ENCODE data around the gene BTBD9. TPM values are rescaled to one million over a fixed set of nuclear protein-coding genes. Genes with fewer than 3 reads are reported as not detected.

The BTBD9 gene
- total RNA-seq, 4 donors from 2014 or later, result 8.6 to 34.1 (median 30.8) TPM

DNA sequence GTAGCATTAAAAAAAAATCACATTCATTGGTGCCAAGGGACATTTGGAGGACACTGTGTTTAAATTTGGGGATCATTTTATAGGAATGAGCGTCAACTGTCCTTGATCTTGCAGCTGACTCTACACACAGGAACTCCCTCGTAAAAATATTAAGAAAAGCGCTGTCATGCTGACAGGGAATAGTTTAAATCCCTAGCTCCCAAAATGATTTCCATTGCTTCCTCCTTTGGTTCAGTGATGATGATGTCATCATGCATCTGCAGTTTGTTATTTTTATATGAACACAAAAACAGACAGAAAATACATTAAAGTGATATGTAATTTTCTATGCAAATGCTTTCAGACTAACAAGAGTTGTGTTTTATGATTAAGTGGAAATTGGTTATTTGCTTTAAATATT is 275.6 kb downstream of the BTBD9 start:
- Histone ChIP-seq H3K4me3 (no peak overlapping the region), H3K9me3 (no peaks in the 10 kb centered on the region), H3K4me1 (no peaks in the 10 kb centered on the region), H3K27me3 (no peaks in the 10 kb centered on the region), H3K27ac (no peak overlapping the region), H3K36me3 (no peaks in the 10 kb centered on the region)
- no peak for DNase-seq
- intact Hi-C loops (cut with DNase I; ENCODE audit: low total_unique reads), result no loop called here
- in situ Hi-C loops (cut with MboI; ENCODE audit: low pct_ligation_motif_present in 1 of 4, low pct_unique_long_range_greater_than_20kb in 1 of 4, low sequenced_read_pairs in 3 of 4), result no loop called here
- WGBS, 2 donors (ENCODE audit: low coverage in 1 of 2), result 90 to 91% methylated on average over 1 to 3 of the region's 3 CpGs
- no peak for TF ChIP-seq EP300 (IDR thresholded peaks at IDR 0.05; ENCODE audit: low read depth)
- no peak for TF ChIP-seq POLR2AphosphoS5 (IDR thresholded peaks at IDR 0.05)
- TF ChIP-seq POLR2A (IDR thresholded peaks at IDR 0.05), result no peak
- TF ChIP-seq, protein P1, sequence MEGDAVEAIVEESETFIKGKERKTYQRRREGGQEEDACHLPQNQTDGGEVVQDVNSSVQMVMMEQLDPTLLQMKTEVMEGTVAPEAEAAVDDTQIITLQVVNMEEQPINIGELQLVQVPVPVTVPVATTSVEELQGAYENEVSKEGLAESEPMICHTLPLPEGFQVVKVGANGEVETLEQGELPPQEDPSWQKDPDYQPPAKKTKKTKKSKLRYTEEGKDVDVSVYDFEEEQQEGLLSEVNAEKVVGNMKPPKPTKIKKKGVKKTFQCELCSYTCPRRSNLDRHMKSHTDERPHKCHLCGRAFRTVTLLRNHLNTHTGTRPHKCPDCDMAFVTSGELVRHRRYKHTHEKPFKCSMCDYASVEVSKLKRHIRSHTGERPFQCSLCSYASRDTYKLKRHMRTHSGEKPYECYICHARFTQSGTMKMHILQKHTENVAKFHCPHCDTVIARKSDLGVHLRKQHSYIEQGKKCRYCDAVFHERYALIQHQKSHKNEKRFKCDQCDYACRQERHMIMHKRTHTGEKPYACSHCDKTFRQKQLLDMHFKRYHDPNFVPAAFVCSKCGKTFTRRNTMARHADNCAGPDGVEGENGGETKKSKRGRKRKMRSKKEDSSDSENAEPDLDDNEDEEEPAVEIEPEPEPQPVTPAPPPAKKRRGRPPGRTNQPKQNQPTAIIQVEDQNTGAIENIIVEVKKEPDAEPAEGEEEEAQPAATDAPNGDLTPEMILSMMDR (IDR thresholded peaks at IDR 0.05), result no peak

DNA sequence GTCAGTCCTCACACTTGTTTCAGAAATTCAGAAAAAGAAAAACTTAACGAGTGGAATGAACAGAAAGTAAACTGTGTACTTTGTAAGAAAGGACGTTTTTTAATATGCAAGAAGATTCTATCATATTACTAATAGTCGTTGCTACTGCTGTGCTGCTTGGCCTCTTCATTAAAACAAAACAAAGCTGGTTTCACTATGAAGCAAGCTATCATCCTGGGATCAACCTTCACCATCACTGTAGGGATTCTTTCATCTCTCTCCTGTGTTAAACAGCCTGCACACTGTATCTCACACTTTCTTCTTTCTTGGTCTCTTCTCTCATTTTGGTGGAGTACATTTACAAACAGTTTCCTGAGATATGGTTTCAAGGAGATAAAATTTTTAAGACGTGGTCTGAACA is 284.2 kb downstream of the BTBD9 start:
- H3K4me1 ChIP-seq, result peaks cover 0 to 11% (median 2%) of the 10 kb centered on the region in 4 donors
- intact Hi-C loops (cut with DNase I; ENCODE audit: low total_unique reads), result no loop called here
- no peak overlapping the region for H3K27ac ChIP-seq
- no peak for TF ChIP-seq POLR2AphosphoS5 (IDR thresholded peaks at IDR 0.05)
- DNase-seq, result no peak
- 57 to 66% methylated on average over 4 of the region's 4 CpGs for whole genome bisulfite sequencing, 2 donors (ENCODE audit: low coverage in 1 of 2)
- no peak overlapping the region for H3K4me3 ChIP-seq
- H3K9me3 ChIP-seq, result no peaks in the 10 kb centered on the region
- H3K27me3 ChIP-seq, result no peaks in the 10 kb centered on the region
- in situ Hi-C loops (cut with MboI; ENCODE audit: low pct_ligation_motif_present in 1 of 4, low pct_unique_long_range_greater_than_20kb in 1 of 4, low sequenced_read_pairs in 3 of 4), result no loop called here
- H3K36me3 ChIP-seq, result no peaks in the 10 kb centered on the region

DNA sequence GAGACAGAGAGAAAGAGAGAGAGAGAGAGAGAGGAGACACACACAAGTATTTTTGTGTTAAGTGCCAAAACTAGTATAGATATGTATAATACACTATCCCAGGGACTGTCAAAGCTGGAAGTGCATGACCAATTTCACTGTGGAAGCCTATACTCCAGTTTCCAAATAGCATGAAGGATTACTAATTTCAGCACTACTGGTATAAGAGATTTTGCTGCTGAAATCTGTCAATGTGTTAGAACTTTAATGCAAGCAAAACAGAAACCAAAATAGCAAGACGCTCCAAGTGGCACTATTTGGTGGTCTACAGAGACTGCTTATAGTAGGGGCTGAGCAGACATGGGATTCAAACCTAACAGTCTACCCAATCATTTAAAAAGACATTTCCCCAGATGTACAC is 284.8 kb downstream of the BTBD9 start:
- TF ChIP-seq POLR2AphosphoS5 (IDR thresholded peaks at IDR 0.05) (no peak), EP300 (IDR thresholded peaks at IDR 0.05; ENCODE audit: low read depth) (no peak)
- TF ChIP-seq, protein P1 (IDR thresholded peaks at IDR 0.05), result no peak
- no peak for DNase-seq
- WGBS, 2 donors (ENCODE audit: low coverage in 1 of 2), result 79% methylated on average over 1 of the region's 1 CpG; no CpG with 5 or more reads in 1 of the 2 donors
- no peak overlapping the region for H3K4me3 ChIP-seq
- in situ Hi-C loops (cut with MboI; ENCODE audit: low pct_ligation_motif_present in 1 of 4, low pct_unique_long_range_greater_than_20kb in 1 of 4, low sequenced_read_pairs in 3 of 4), result no loop called here
- intact Hi-C loops (cut with DNase I; ENCODE audit: low total_unique reads), result no loop called here
- H3K4me1 ChIP-seq, result peaks cover 0 to 17% (median 6%) of the 10 kb centered on the region in 4 donors
- H3K27ac ChIP-seq, result no peak overlapping the region
- no peaks in the 10 kb centered on the region for H3K27me3 ChIP-seq
- H3K36me3 ChIP-seq, result no peaks in the 10 kb centered on the region
- H3K9me3 ChIP-seq, result no peaks in the 10 kb centered on the region

DNA sequence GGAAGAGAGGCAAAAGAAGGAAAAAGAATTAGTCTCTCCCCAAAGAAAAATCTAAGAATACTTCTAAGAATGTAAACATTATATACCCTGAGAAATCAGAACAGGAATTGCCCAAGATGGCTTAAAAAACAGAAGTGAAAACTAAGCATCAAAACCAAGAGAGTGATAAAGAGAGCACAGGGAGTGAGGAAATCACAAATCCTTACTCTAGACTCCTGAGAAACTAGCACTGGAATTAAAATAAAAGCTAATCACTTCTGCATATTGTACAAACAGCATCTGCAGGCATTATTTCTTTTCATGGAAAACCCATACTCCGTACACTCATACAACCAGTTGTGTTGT is 285.7 kb downstream of the BTBD9 start:
- WGBS, 2 donors (ENCODE audit: low coverage in 1 of 2), result 89 to 100% methylated on average over 1 of the region's 1 CpG

More for the DNA sequence above, 285.7 kb downstream of the BTBD9 start:
- in situ Hi-C loops (cut with MboI; ENCODE audit: low pct_ligation_motif_present in 1 of 4, low pct_unique_long_range_greater_than_20kb in 1 of 4, low sequenced_read_pairs in 3 of 4), result no loop called here
- Histone ChIP-seq H3K36me3 (no peaks in the 10 kb centered on the region), H3K4me3 (no peak overlapping the region), H3K4me1 (peaks cover 0 to 17% (median 6%) of the 10 kb centered on the region in 4 donors), H3K9me3 (no peaks in the 10 kb centered on the region), H3K27ac (no peak overlapping the region), H3K27me3 (no peaks in the 10 kb centered on the region)
- no peak for DNase-seq
- no peak for TF ChIP-seq EP300 (IDR thresholded peaks at IDR 0.05; ENCODE audit: low read depth)
- TF ChIP-seq, protein P1 (IDR thresholded peaks at IDR 0.05), result no peak
- TF ChIP-seq POLR2A (IDR thresholded peaks at IDR 0.05), result no peak
- no peak for TF ChIP-seq POLR2AphosphoS5 (IDR thresholded peaks at IDR 0.05)
- intact Hi-C loops (cut with DNase I; ENCODE audit: low total_unique reads), result no loop called here

All from transverse colon (tissue), 4 donors.